K562 (cell line): ENCODE measurements around the gene UBE3D. TPM values are rescaled to one million over a fixed set of nuclear protein-coding genes. Genes with fewer than 3 reads are reported as not detected.
"Not testable (repeated sequence)": the region's sequence is repeated elsewhere in the genome, so short reads cannot be mapped to it uniquely, and the experiment has no call there.

Experiments used
- ATAC-seq: fragments of 200-7000 bp; cut with Tn5 transposase; 3 replicates; pipeline ENCODE4 v1.9.1; 2020; ENCODE audit warnings: moderate library complexity
- BruUV-seq: library from RNA; stranded (reverse); fragments of 400-500 nt; replicated peaks from 2 replicates; lab custom pipeline; 2021; lab: Mats Ljungman, UMichigan
- CTCF ChIA-PET: fragments of 300-600 bp; formaldehyde crosslinking; extraction: SDS; loops from one replicate; lab custom pipeline; 2021; ENCODE audit warnings: low intra/inter-chr PET ratio; lab: Yijun Ruan, JAX
- POLR2A ChIA-PET: fragments of 300-600, 350-650 bp; sonication (Branson Sonifier 250); formaldehyde crosslinking; extraction: SDS; loops from one replicate; lab custom pipeline; 2021; ENCODE audit warnings: antibody characterized with exemption, inconsistent platforms; lab: Yijun Ruan, JAX
- DNase-seq, 4 experiments: peaks; one replicate each; pipeline versions ENCODE4 v3.0.0 to v3.0.0-alpha.2; 2011 to 2018; ENCODE audit warnings: low spot score in 3 of 4, mixed read lengths in 3 of 4; ENCODE audit errors: extremely low read depth in 1 of 4
- FAIRE-seq: peaks from 2 replicates; lab custom pipeline; 2011; peaks lifted over from hg19 to GRCh38; lab: Jason Lieb, UNC
- H2AFZ ChIP-seq: 2 replicates; pipeline ENCODE4 v1.6.0; 2011; ENCODE audit warnings: low read depth, low read length, control low read depth, inconsistent platforms
- H3K27ac ChIP-seq: fragments of 200-600 bp; 3 replicates; pipeline ENCODE4 v1.8.0; 2011; ENCODE audit warnings: low read depth, mild to moderate bottlenecking, control low read depth, inconsistent platforms, low read length, moderate library complexity, mixed read lengths; ENCODE audit errors: extremely low read depth
- H3K27me3 ChIP-seq, 2 experiments: fragments of 300-600 bp in 1 of 2; 2 replicates in 1 of 2; 3 replicates in 1 of 2; pipeline versions ENCODE4 v1.6.0 to v1.8.0; 2011; ENCODE audit warnings: inconsistent platforms in 2 of 2, low read length in 2 of 2, mild to moderate bottlenecking in 1 of 2, mixed read lengths in 1 of 2, moderate library complexity in 1 of 2; ENCODE audit not compliant: control insufficient read depth in 2 of 2, insufficient read depth in 2 of 2
- H3K36me3 ChIP-seq: fragments of 300-600 bp; 3 replicates; pipeline ENCODE4 v1.8.0; 2011; ENCODE audit warnings: mild to moderate bottlenecking, low read length, inconsistent platforms; ENCODE audit not compliant: control insufficient read depth, insufficient read depth
- H3K4me1 ChIP-seq, 2 experiments: fragments of 200-600 bp in 1 of 2; replicated peaks in 1 of 2; 2 replicates in 1 of 2; 3 replicates in 1 of 2; pipeline versions ENCODE4 v1.5.1 to v1.8.0; 2011; ENCODE audit warnings: inconsistent platforms in 2 of 2, low read length in 2 of 2, mild to moderate bottlenecking in 1 of 2, mixed read lengths in 1 of 2, moderate library complexity in 1 of 2; ENCODE audit not compliant: control insufficient read depth in 2 of 2, insufficient read depth in 2 of 2
- H3K4me2 ChIP-seq: 2 replicates; pipeline ENCODE4 v1.6.1; 2011; ENCODE audit warnings: low read length, control low read depth, inconsistent platforms, mixed read lengths; ENCODE audit not compliant: insufficient read depth
- H3K4me3 ChIP-seq: fragments of 200-600 bp; sonication (generic), shearing (Covaris generic); 2 replicates; pipeline ENCODE4 v1.5.1; 2016; ENCODE audit warnings: control low read depth, inconsistent platforms
- H3K79me2 ChIP-seq: fragments of 200-600 bp; 3 replicates; pipeline ENCODE4 v1.8.0; 2011; ENCODE audit warnings: low read length, inconsistent platforms; ENCODE audit not compliant: control insufficient read depth, insufficient read depth
- H3K9ac ChIP-seq, 2 experiments: 2 replicates each; pipeline versions ENCODE4 v1.6.0 to v1.6.1; 2011; ENCODE audit warnings: low read depth in 2 of 2, low read length in 2 of 2, control low read depth in 1 of 2, inconsistent platforms in 1 of 2, mild to moderate bottlenecking in 1 of 2, mixed read lengths in 1 of 2; ENCODE audit not compliant: insufficient read depth in 1 of 2
- H3K9me1 ChIP-seq: one replicate; pipeline ENCODE4 v1.6.0; 2011; ENCODE audit warnings: inconsistent platforms, mild to moderate bottlenecking, low read length, moderate library complexity; ENCODE audit not compliant: control insufficient read depth, insufficient read depth
- H3K9me3 ChIP-seq: replicated peaks from 2 replicates; pipeline ENCODE4 v1.5.1; 2011; ENCODE audit warnings: low read depth, low read length, inconsistent platforms; ENCODE audit not compliant: control insufficient read depth, insufficient read depth
- H4K20me1 ChIP-seq: replicated peaks from 2 replicates; pipeline ENCODE4 v1.6.1; 2011; ENCODE audit warnings: low read length, inconsistent platforms, mixed read lengths; ENCODE audit not compliant: control insufficient read depth, insufficient read depth
- BRD9 ChIP-seq: fragments of 450-650 bp; IDR thresholded peaks from 2 replicates; pipeline ENCODE4 v1.6.1; 2018; ENCODE audit warnings: low read depth; ENCODE audit not compliant: partially characterized antibody
- CREB5 ChIP-seq: fragments of 250-450 bp; sonication (Bioruptor Pico); IDR thresholded peaks from 2 replicates; pipeline ENCODE4 v1.5.0; 2020; ENCODE audit warnings: mild to moderate bottlenecking
- ESRRB ChIP-seq: fragments of 250-450 bp; sonication (Bioruptor Pico); IDR thresholded peaks from 2 replicates; pipeline ENCODE4 v1.5.0; 2020; ENCODE audit warnings: mild to moderate bottlenecking, moderate library complexity, borderline replicate concordance
- FOXA1 ChIP-seq: fragments of 450-650 bp; IDR thresholded peaks from 2 replicates; pipeline ENCODE4 v1.6.1; 2016; ENCODE audit warnings: mild to moderate bottlenecking, borderline replicate concordance
- MLX ChIP-seq, 2 experiments: fragments of 450-650 bp in 1 of 2; sonication (generic) in 1 of 2; formaldehyde crosslinking; conservative IDR thresholded peaks; 2 replicates each; pipeline versions ENCODE4 v1.4.0 to v1.8.1; 2020 to 2022; ENCODE audit warnings: mild to moderate bottlenecking in 1 of 2, missing genetic modification reagents in 1 of 2
- MTA1 ChIP-seq: fragments of 450-650 bp; IDR thresholded peaks from 2 replicates; pipeline ENCODE4 v1.6.1; 2017; ENCODE audit warnings: borderline replicate concordance
- MXD1 ChIP-seq: fragments of 250-450 bp; sonication (Bioruptor Pico); IDR thresholded peaks from 2 replicates; pipeline ENCODE4 v1.8.0; 2021; ENCODE audit warnings: borderline replicate concordance, mild to moderate bottlenecking, moderate library complexity; ENCODE audit not compliant: poor library complexity, severe bottlenecking
- NFXL1 ChIP-seq: fragments of 450-650 bp; formaldehyde crosslinking; IDR thresholded peaks from 2 replicates; pipeline ENCODE4 v1.4.0; 2021; ENCODE audit warnings: mild to moderate bottlenecking
- NUFIP1 ChIP-seq: fragments of 450-650 bp; IDR thresholded peaks from 2 replicates; pipeline ENCODE4 v1.6.1; 2018; ENCODE audit not compliant: partially characterized antibody
- PHB ChIP-seq: fragments of 250-450 bp; sonication (Bioruptor Pico); IDR thresholded peaks from 2 replicates; pipeline ENCODE4 v1.5.0; 2021
- RBM34 ChIP-seq: fragments of 200-400 bp; formaldehyde crosslinking; IDR thresholded peaks from 2 replicates; pipeline ENCODE4 v1.6.1; 2018; ENCODE audit warnings: low read length, borderline replicate concordance; ENCODE audit not compliant: insufficient read depth
- STAG1 ChIP-seq: sonication (generic); formaldehyde crosslinking; IDR thresholded peaks from 2 replicates; pipeline ENCODE4 v1.5.0; 2020; ENCODE audit warnings: missing genetic modification reagents, borderline replicate concordance
- ZC3H8 ChIP-seq: fragments of 450-650 bp; IDR thresholded peaks from 2 replicates; pipeline ENCODE4 v1.6.1; 2017
- ZNF354B ChIP-seq: fragments of 250-450 bp; sonication (Bioruptor Pico); IDR thresholded peaks from 2 replicates; pipeline ENCODE4 v1.4.0; 2020
- ZNF507 ChIP-seq: conservative IDR thresholded peaks from 2 replicates; pipeline ENCODE4 v1.6.1; 2017; ENCODE audit warnings: missing genetic modification characterization, missing compliant biosample characterization
- WGBS: fragments of 100-300 bp; shearing (Covaris generic); methylation state at CpG from one replicate; pipeline ENCODE4 v1.1.6; 2016; ENCODE audit warnings: low coverage, mixed read lengths; ENCODE audit not compliant: insufficient coverage; ENCODE audit errors: missing lambda C conversion rate; 5-methylcytosine and 5-hydroxymethylcytosine counted together
- in situ Hi-C: fragments of 300-500 bp; cut with MboI; formaldehyde crosslinking; loops from 4 replicates; pipeline ENCODE4 v1.15.0; 2018; ENCODE audit warnings: inconsistent platforms, mixed read lengths
- intact Hi-C: fragments of 100-400 bp; cut with micrococcal nuclease; formaldehyde crosslinking; loops from 2 replicates; pipeline ENCODE4 v1.14.2; 2022
- polyA plus RNA-seq, 8 experiments: library from polyadenylated mRNA; depleted of rRNA in 4 of 8; stranded (reverse) in 5 of 8; unstranded in 3 of 8; fragments of >200 nt; fragmentation: Nextera tagmentation in 2 of 8; fragmentation: Illumina TruSeq in 1 of 8; extraction: Ambion mirVana in 2 of 8; extraction: Trizol in 1 of 8; gene quantifications; 2 replicates each; pipeline versions ENCODE4 v1.2.1 to v1.2.3, GENCODE V29; 2011 to 2014; ENCODE audit warnings: inconsistent platforms in 1 of 8, missing spikeins in 1 of 8
- total RNA-seq, 7 experiments: library from RNA; depleted of rRNA in 6 of 7; stranded (reverse); fragments of >200 nt in 6 of 7; fragmentation: Illumina TruSeq in 2 of 7; extraction: Trizol in 2 of 7; gene quantifications; 2 replicates each; pipeline versions ENCODE4 v1.2.1 to v1.2.3, GENCODE V29; 2011 to 2021; ENCODE audit warnings: low replicate concordance in 1 of 7

Gene UBE3D
- total and polyA plus RNA-seq, 9 of the 15 experiments (the other 6 are each of a cell fraction or from before 2014, with no cell fraction given) = 9.4 to 17.6 (median 11.9) TPM

- TF ChIP-seq ZNF507 (tag) (peak; percentile 99), ZNF354B (CRISPR knock-in tag) (peak; percentile 80)
- BruUV-seq, H3K4me2 ChIP-seq, in situ Hi-C loops, POLR2A ChIA-PET, CTCF ChIA-PET, H3K9me3 ChIP-seq, H3K9me1 ChIP-seq, H3K36me3 ChIP-seq, H2AFZ ChIP-seq, FAIRE-seq, H4K20me1 ChIP-seq, ATAC-seq, DNase-seq, H3K27me3 ChIP-seq, H3K27ac ChIP-seq, H3K4me3 ChIP-seq, H3K9ac ChIP-seq, H3K79me2 ChIP-seq, intact Hi-C loops, H3K4me1 ChIP-seq: not testable (repeated sequence)
- 0% methylated on average over 3 of the region's 3 CpGs for WGBS
Measured at GRCh38 chr6:82852904-82853303, 212.7 kb downstream of the UBE3D start.

GRCh38 chr6:82843291-82843885 lies 222.3 kb downstream of the UBE3D start:
- H3K4me2 ChIP-seq = no peak overlapping the region
- H4K20me1 ChIP-seq = no peaks in the 10 kb centered on the region
- DNase-seq (no peak), ATAC-seq (no peak), FAIRE-seq (no peak)
- H3K36me3 ChIP-seq = no peaks in the 10 kb centered on the region
- no peaks in the 10 kb centered on the region for H3K9me1 ChIP-seq
- H3K79me2 ChIP-seq = no peaks in the 10 kb centered on the region
- intact Hi-C loops = no loop called here
- no TSS peak for BruUV-seq
- H3K27me3 ChIP-seq = no peaks in the 10 kb centered on the region
- H3K9ac ChIP-seq = no peak overlapping the region
- no peak overlapping the region for H3K27ac ChIP-seq
- CTCF ChIA-PET = no interaction called here
- in situ Hi-C loops = no loop called here
- H3K9me3 ChIP-seq = no peaks in the 10 kb centered on the region
- no peaks in the 10 kb centered on the region for H3K4me1 ChIP-seq
- H2AFZ ChIP-seq = no peak overlapping the region
- H3K4me3 ChIP-seq = no peak overlapping the region
- POLR2A ChIA-PET = no interaction called here
- TF ChIP-seq NFXL1 (CRISPR knock-in tag) = no peak
- TF ChIP-seq ZC3H8 = no peak
- no peak for TF ChIP-seq MLX (CRISPR knock-in tag; conservative IDR thresholded peaks at IDR 0.05)
- TF ChIP-seq BRD9 = no peak
- no peak for TF ChIP-seq NUFIP1
- TF ChIP-seq MXD1 (CRISPR knock-in tag) = no peak
- no peak for TF ChIP-seq CREB5 (CRISPR knock-in tag)
- no peak for TF ChIP-seq STAG1 (CRISPR knock-in tag)
- no peak for TF ChIP-seq MTA1
- no peak for TF ChIP-seq PHB (CRISPR knock-in tag)
- TF ChIP-seq RBM34 = no peak
- TF ChIP-seq FOXA1 = no peak
- no peak for TF ChIP-seq ESRRB (CRISPR knock-in tag)
